Measurements from ENCODE around the gene SQOR.

The SQOR gene

DNA sequence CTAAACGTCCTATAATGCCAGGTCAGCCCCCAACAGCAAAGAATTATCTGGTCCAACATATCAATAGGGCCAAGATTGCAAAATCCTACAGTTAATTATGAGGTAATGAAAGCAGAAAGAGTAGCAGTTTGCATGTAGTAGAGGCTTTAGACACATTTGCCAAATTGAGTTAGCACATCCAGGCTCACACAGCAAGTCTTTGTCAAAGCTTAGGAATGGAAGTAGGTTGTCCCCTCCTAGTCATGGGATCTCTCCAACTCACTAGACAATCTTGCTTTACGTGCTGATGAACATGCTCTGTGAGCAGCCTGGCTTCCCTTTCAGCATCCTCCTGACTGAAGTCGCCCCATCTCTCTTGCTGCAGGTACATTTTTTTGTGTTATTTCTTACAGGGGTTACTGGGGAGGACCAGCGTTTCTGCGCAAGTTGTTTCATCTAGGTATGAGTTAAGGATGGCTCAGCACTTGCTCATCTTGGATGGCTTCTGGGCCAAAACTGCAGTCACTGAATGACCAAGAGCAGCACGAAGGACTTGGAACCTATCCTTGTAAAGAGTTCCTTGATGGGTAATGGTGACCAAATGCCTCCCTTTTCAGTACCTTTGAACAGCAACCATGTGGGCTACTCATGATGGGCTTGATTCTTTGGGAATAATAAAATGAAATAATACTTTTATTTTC is 55.9 kb downstream of the SQOR start:
- no peak for DNase-seq (ENCODE audit: low read depth in 1 of 2, low spot score in 1 of 2)
- no peak overlapping the region for H3K27ac ChIP-seq (replicated peaks)
- TF ChIP-seq REST (IDR thresholded peaks at IDR 0.05; ENCODE audit: insufficient replicate concordance, low read depth), result no peak
- no peak for TF ChIP-seq POLR2AphosphoS5 (IDR thresholded peaks at IDR 0.05; ENCODE audit: low read depth)
- TF ChIP-seq GABPA (IDR thresholded peaks at IDR 0.05; ENCODE audit: low read depth), result no peak
- TF ChIP-seq SPI1 (IDR thresholded peaks at IDR 0.05; ENCODE audit: borderline replicate concordance, low read depth), result no peak

DNA sequence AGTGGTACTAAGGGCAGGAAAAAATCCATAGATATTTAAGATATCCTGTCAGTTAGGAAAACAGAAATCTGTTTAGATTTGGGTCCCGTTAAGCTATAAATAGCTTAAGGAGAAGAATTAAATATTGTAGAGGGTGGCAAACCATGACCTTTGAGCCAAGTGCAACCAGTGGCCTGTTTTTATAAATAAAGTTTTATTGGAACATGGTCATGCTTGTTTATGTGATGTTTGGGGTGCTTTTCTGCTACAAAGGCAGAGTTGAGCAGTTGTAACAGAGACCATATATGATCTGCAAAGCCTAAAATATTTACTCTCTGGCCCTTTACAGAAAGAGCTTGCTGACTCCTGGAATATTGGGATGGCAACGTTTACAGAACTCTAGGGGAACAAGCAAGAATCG is 66.3 kb downstream of the SQOR start:
- TF ChIP-seq GABPA (IDR thresholded peaks at IDR 0.05; ENCODE audit: low read depth) (no peak), CTCF (IDR thresholded peaks at IDR 0.05; ENCODE audit: insufficient read depth, low read length) (no peak), REST (IDR thresholded peaks at IDR 0.05; ENCODE audit: insufficient replicate concordance, low read depth) (no peak), SPI1 (IDR thresholded peaks at IDR 0.05; ENCODE audit: borderline replicate concordance, low read depth) (no peak), POLR2AphosphoS5 (IDR thresholded peaks at IDR 0.05; ENCODE audit: low read depth) (no peak)
- H3K27me3 ChIP-seq (ENCODE audit: insufficient read depth, poor library complexity, severe bottlenecking), result peaks cover 9% of the 10 kb centered on the region
- no peak overlapping the region for H3K4me3 ChIP-seq (replicated peaks; ENCODE audit: insufficient read depth, low read length)
- no peak for DNase-seq (ENCODE audit: low read depth in 1 of 2, low spot score in 1 of 2)
- no peak overlapping the region for H3K27ac ChIP-seq (replicated peaks)

More for the DNA sequence above, 55.9 kb downstream of the SQOR start:
- Histone ChIP-seq H3K27me3 (ENCODE audit: insufficient read depth, poor library complexity, severe bottlenecking) (no peaks in the 10 kb centered on the region), H3K4me3 (replicated peaks; ENCODE audit: insufficient read depth, low read length) (no peak overlapping the region)

DNA sequence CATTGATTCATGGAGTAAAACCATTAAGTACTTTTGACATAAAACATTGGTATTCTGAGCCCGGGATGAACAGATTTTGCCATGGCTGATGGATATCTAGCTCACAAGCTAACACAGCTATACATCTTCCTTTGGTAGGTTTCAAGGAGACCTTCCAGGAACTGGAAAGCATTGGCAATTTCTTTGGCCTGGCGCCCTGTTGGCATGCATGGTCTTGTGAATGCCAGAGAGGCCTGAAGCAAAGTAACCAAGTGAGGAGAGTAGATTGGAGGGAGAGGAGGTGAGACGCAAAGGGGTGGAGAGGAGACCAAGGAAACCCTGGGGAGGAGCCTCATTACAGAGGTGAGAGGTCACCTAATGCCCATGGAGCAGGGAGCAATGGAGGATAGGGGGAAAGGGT is 67.2 kb downstream of the SQOR start:
- H3K4me3 ChIP-seq (replicated peaks; ENCODE audit: insufficient read depth, low read length), result no peak overlapping the region
- DNase-seq (ENCODE audit: low read depth in 1 of 2, low spot score in 1 of 2), result no peak
- no peak for TF ChIP-seq REST (IDR thresholded peaks at IDR 0.05; ENCODE audit: insufficient replicate concordance, low read depth)
- no peak for TF ChIP-seq CTCF (IDR thresholded peaks at IDR 0.05; ENCODE audit: insufficient read depth, low read length)
- no peak for TF ChIP-seq GABPA (IDR thresholded peaks at IDR 0.05; ENCODE audit: low read depth)
- no peak for TF ChIP-seq SPI1 (IDR thresholded peaks at IDR 0.05; ENCODE audit: borderline replicate concordance, low read depth)
- TF ChIP-seq POLR2AphosphoS5 (IDR thresholded peaks at IDR 0.05; ENCODE audit: low read depth), result no peak
- H3K27ac ChIP-seq (replicated peaks), result no peak overlapping the region
- H3K27me3 ChIP-seq (ENCODE audit: insufficient read depth, poor library complexity, severe bottlenecking), result peaks cover 9% of the 10 kb centered on the region
